Measurements from ENCODE around the gene NPTX2.

DNA sequence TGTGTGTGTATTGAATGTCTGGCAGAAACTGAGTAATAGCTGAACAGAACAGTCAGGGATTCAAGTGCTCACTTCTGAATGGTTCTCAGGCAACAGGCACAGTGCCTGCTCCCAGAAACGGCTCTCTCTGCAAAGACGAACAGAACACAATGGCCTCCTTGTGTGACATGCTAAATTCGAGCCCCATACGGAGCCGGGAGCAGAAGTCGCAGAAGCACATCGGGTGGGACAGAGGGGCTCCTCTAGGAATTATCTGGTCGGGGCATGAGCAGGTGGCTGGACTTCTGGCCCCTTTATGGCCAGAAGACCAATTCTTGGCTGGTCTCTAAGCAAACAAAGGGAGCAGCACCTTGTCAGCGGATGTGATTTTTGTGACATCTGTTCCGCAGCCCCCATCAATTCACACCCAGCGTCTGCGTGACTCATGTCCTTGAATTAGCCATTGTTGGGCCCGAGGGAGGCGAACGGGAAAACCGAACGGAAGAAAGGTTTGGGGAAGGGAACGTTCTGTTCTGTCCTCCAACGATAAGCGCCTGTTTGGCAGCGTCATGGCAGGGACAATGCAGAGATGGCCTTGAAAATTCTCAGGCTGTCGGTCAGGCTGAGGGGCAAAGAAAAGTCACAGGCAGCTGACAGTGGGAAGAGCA, 47.3 kb upstream of the NPTX2 start:
- TF ChIP-seq, protein P1, sequence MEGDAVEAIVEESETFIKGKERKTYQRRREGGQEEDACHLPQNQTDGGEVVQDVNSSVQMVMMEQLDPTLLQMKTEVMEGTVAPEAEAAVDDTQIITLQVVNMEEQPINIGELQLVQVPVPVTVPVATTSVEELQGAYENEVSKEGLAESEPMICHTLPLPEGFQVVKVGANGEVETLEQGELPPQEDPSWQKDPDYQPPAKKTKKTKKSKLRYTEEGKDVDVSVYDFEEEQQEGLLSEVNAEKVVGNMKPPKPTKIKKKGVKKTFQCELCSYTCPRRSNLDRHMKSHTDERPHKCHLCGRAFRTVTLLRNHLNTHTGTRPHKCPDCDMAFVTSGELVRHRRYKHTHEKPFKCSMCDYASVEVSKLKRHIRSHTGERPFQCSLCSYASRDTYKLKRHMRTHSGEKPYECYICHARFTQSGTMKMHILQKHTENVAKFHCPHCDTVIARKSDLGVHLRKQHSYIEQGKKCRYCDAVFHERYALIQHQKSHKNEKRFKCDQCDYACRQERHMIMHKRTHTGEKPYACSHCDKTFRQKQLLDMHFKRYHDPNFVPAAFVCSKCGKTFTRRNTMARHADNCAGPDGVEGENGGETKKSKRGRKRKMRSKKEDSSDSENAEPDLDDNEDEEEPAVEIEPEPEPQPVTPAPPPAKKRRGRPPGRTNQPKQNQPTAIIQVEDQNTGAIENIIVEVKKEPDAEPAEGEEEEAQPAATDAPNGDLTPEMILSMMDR (IDR thresholded peaks at IDR 0.05; ENCODE audit: borderline replicate concordance, extremely low read depth, low read length, poor library complexity, severe bottlenecking), result no peak
- TF ChIP-seq EZH2 (IDR thresholded peaks at IDR 0.05; ENCODE audit: borderline replicate concordance, low read depth, low read length, severe bottlenecking), result no peak
